GM23338 (cell line): Measurements from ENCODE around the gene SPA17. TPM values are rescaled to one million over a fixed set of nuclear protein-coding genes. Genes with fewer than 3 reads are reported as not detected.

Experiments used
- ATAC-seq: fragments of 200-7000 bp; cut with Tn5 transposase; 3 replicates; pipeline ENCODE4 v1.9.1; 2020
- DNase-seq: peaks from one replicate; pipeline ENCODE4 v3.0.0-alpha.2; 2015; ENCODE audit warnings: low spot score
- H2AFZ ChIP-seq: fragments of 200-600 bp; sonication (generic); 2 replicates; pipeline ENCODE4 v1.8.0; 2016; ENCODE audit warnings: antibody characterized with exemption, mild to moderate bottlenecking, moderate library complexity
- H3F3A ChIP-seq: fragments of 200-600 bp; sonication (generic); replicated peaks from 2 replicates; pipeline ENCODE4 v1.8.0; 2017; ENCODE audit warnings: antibody characterized with exemption, mixed run types, low read depth
- H3K27ac ChIP-seq: fragments of 200-600 bp; sonication (generic); 2 replicates; pipeline ENCODE4 v1.6.1; 2016; ENCODE audit warnings: low read depth
- H3K27me3 ChIP-seq: fragments of 200-600 bp; sonication (generic); 2 replicates; pipeline ENCODE4 v1.8.0; 2016; ENCODE audit warnings: mild to moderate bottlenecking, mixed run types, moderate library complexity; ENCODE audit not compliant: insufficient read depth
- H3K36me3 ChIP-seq: fragments of 200-600 bp; sonication (generic); 2 replicates; pipeline ENCODE4 v1.8.0; 2016; ENCODE audit warnings: mild to moderate bottlenecking; ENCODE audit not compliant: insufficient read depth
- H3K4me1 ChIP-seq: fragments of 200-600 bp; sonication (generic); 2 replicates; pipeline ENCODE4 v1.8.0; 2016; ENCODE audit warnings: mild to moderate bottlenecking, moderate library complexity; ENCODE audit not compliant: insufficient read depth
- H3K4me2 ChIP-seq: fragments of 200-600 bp; sonication (generic); 2 replicates; pipeline ENCODE4 v1.7.1; 2017; ENCODE audit warnings: mixed run types
- H3K4me3 ChIP-seq: fragments of 200-600 bp; sonication (generic); 2 replicates; pipeline ENCODE4 v1.6.1; 2016; ENCODE audit warnings: mixed run types
- H3K79me2 ChIP-seq: fragments of 200-600 bp; sonication (generic); replicated peaks from 2 replicates; pipeline ENCODE4 v1.8.0; 2017; ENCODE audit warnings: mild to moderate bottlenecking; ENCODE audit not compliant: insufficient read depth
- H3K9me2 ChIP-seq: fragments of 200-600 bp; sonication (generic); 2 replicates; pipeline ENCODE4 v1.8.0; 2017; ENCODE audit not compliant: insufficient read depth
- H4K20me1 ChIP-seq: fragments of 200-600 bp; sonication (generic); replicated peaks from 2 replicates; pipeline ENCODE4 v1.8.0; 2017; ENCODE audit warnings: mild to moderate bottlenecking; ENCODE audit not compliant: insufficient read depth
- H3K27ac Mint-ChIP-seq: 2 replicates; pipeline ENCODE4 v1.8.0; 2020; ENCODE audit warnings: inconsistent platforms, mild to moderate bottlenecking, moderate library complexity, mixed read lengths
- H3K27me3 Mint-ChIP-seq: 3 replicates; pipeline ENCODE4 v1.8.0; 2022; ENCODE audit warnings: low read depth, mild to moderate bottlenecking, moderate library complexity, mixed read lengths, inconsistent platforms; ENCODE audit not compliant: insufficient read depth, poor library complexity
- H3K36me3 Mint-ChIP-seq: 3 replicates; pipeline ENCODE4 v1.8.0; 2021; ENCODE audit warnings: low read depth, mild to moderate bottlenecking, inconsistent platforms, moderate library complexity, mixed read lengths
- H3K4me1 Mint-ChIP-seq: 3 replicates; pipeline ENCODE4 v1.8.0; 2020; ENCODE audit warnings: mild to moderate bottlenecking, inconsistent platforms, mixed read lengths
- H3K4me3 Mint-ChIP-seq: 3 replicates; pipeline ENCODE4 v1.8.0; 2021; ENCODE audit warnings: moderate library complexity, mild to moderate bottlenecking, inconsistent platforms, mixed read lengths
- H3K9me3 Mint-ChIP-seq: 3 replicates; pipeline ENCODE4 v1.8.0; 2020; ENCODE audit warnings: moderate library complexity, mild to moderate bottlenecking, inconsistent platforms, mixed read lengths
- CREB1 ChIP-seq: fragments of 250-450 bp; sonication (Bioruptor Pico); IDR thresholded peaks from 2 replicates; pipeline ENCODE4 v1.5.0; 2020; ENCODE audit warnings: low read depth, mild to moderate bottlenecking, moderate library complexity
- CTCF ChIP-seq, 2 experiments: fragments of 200-600 bp in 1 of 2; sonication (generic) in 1 of 2; conservative IDR thresholded peaks; 2 replicates each; pipeline versions ENCODE4 v1.5.1 to v1.6.1; 2016 to 2017; ENCODE audit warnings: antibody characterized with exemption in 2 of 2, low read depth in 2 of 2, mild to moderate bottlenecking in 2 of 2, moderate library complexity in 1 of 2
- ETS1 ChIP-seq: IDR thresholded peaks from 2 replicates; pipeline ENCODE4 v1.6.1; 2016; ENCODE audit warnings: antibody characterized with exemption
- EZH2 ChIP-seq: fragments of 200-600 bp; sonication (generic); IDR thresholded peaks from one replicate; pipeline ENCODE4 v1.8.0; 2017; ENCODE audit warnings: antibody characterized with exemption, mild to moderate bottlenecking, low read depth; ENCODE audit not compliant: unreplicated experiment
- EZH2phosphoT487 ChIP-seq: fragments of 200-600 bp; sonication (generic); IDR thresholded peaks from one replicate; pipeline ENCODE4 v1.8.1; 2018; ENCODE audit warnings: antibody characterized with exemption; ENCODE audit not compliant: unreplicated experiment
- JUNB ChIP-seq: IDR thresholded peaks from one replicate; pipeline ENCODE4 v1.6.1; 2016; ENCODE audit warnings: antibody characterized with exemption; ENCODE audit not compliant: unreplicated experiment
- POLR2AphosphoS5 ChIP-seq: IDR thresholded peaks from 2 replicates; pipeline ENCODE4 v1.6.1; 2016; ENCODE audit warnings: antibody characterized with exemption, low read depth
- REST ChIP-seq: IDR thresholded peaks from one replicate; pipeline ENCODE4 v1.6.1; 2018; ENCODE audit warnings: antibody characterized with exemption; ENCODE audit not compliant: unreplicated experiment
- ZNF114 ChIP-seq: fragments of 250-450 bp; sonication (Bioruptor Pico); IDR thresholded peaks from 2 replicates; pipeline ENCODE4 v1.5.0; 2020; ENCODE audit warnings: mild to moderate bottlenecking, moderate library complexity
- ZNF331 ChIP-seq: fragments of 250-450 bp; sonication (Bioruptor Pico); IDR thresholded peaks from 2 replicates; pipeline ENCODE4 v1.5.0; 2020; ENCODE audit warnings: low read depth, mild to moderate bottlenecking, moderate library complexity
- long read RNA-seq: library from polyadenylated mRNA; unstranded; transcript quantifications from one replicate; pipeline ENCODE4 v2.0.0, GENCODE V29; 2020; ENCODE audit not compliant: unreplicated experiment
- polyA plus RNA-seq: library from polyadenylated mRNA; unstranded; fragments of >200 nt; fragmentation: Nextera tagmentation; extraction: Ambion mirVana; gene quantifications from 2 replicates; pipeline ENCODE4 v1.2.1, GENCODE V29; 2016
- total RNA-seq: library from RNA; depleted of rRNA; stranded (reverse); fragments of >200 nt; shearing (Covaris generic); gene quantifications from 2 replicates; pipeline ENCODE4 v1.2.3, GENCODE V29; 2014; rRNA removed

SPA17 gene
- total RNA-seq: 3.2 and 7.4 TPM in 2 replicates
- polyA plus RNA-seq: 14.9 and 18.6 TPM in 2 replicates
- long read RNA-seq, partial matches to known transcripts: 0 of 4 reads
- long read RNA-seq, other reads (novel, unspliced or antisense): 0 of 4 reads

GRCh38 chr11:124673333-124674167 lies at the start of gene SPA17, which contains the start of gene SIAE:
Gene SPA17 (plus strand): TSS chr11:124673904. CDS start chr11:124675265, 1,361 bp downstream.
Gene SIAE (minus strand): TSS chr11:124673739. CDS start chr11:124673708, 31 bp downstream.
- Histone ChIP-seq H2AFZ (peak within 1 kb of the TSS; percentile 96), H3F3A (no peaks in the 10 kb centered on the region), H3K4me1 (peaks cover 11% of the 10 kb centered on the region; the same call in 1 of the 2 replicates), H3K36me3 (no peaks in the 10 kb centered on the region), H3K9me2 (no peaks in the 10 kb centered on the region), H4K20me1 (no peaks in the 10 kb centered on the region), H3K4me2 (peak within 1 kb of the TSS; percentile 89), H3K27me3 (peaks cover 58% of the 10 kb centered on the region), H3K27ac (no peak within 1 kb of the TSS), H3K4me3 (peak within 1 kb of the TSS; percentile 84), H3K79me2 (no peaks in the 10 kb centered on the region)
- TF ChIP-seq EZH2 (peak; percentile 43), POLR2AphosphoS5 (peak; percentile 87), ZNF331 (no peak), CTCF (conservative IDR thresholded peaks at IDR 0.05; ENCODE audit: low read depth in 2 of 2) (no peak)
- Mint-ChIP-seq H3K4me3 (peak within 1 kb of the TSS; percentile 86), H3K9me3 (peaks cover 3% of the 10 kb centered on the region; the same call in 1 of the 3 replicates), H3K27me3 (peaks cover 19% of the 10 kb centered on the region), H3K4me1 (peaks cover 14% of the 10 kb centered on the region; the same call in 2 of the 3 replicates), H3K36me3 (no peaks in the 10 kb centered on the region), H3K27ac (peak within 1 kb of the TSS; percentile 94)
- peak; percentile 96 for DNase-seq
- ATAC-seq: peak; percentile 96

- peaks cover 5% of the 10 kb centered on the region for H3K4me1 ChIP-seq
- peaks cover 7% of the 10 kb centered on the region for H3K27me3 Mint-ChIP-seq
- H3K9me2 ChIP-seq: no peaks in the 10 kb centered on the region
- peaks cover 14% of the 10 kb centered on the region; the same call in 1 of the 2 replicates for H4K20me1 ChIP-seq
- H3F3A ChIP-seq: no peaks in the 10 kb centered on the region
- peaks cover 41% of the 10 kb centered on the region for H3K36me3 Mint-ChIP-seq
- no peak overlapping the region for H3K4me2 ChIP-seq
- peaks cover 27% of the 10 kb centered on the region for H3K79me2 ChIP-seq
- no peaks in the 10 kb centered on the region for H3K27me3 ChIP-seq
- peaks cover 11% of the 10 kb centered on the region for H3K4me1 Mint-ChIP-seq
- ATAC-seq (no peak), DNase-seq (no peak)
- H3K4me3 Mint-ChIP-seq: no peak overlapping the region
- H3K36me3 ChIP-seq: peaks cover 33% of the 10 kb centered on the region
- no peaks in the 10 kb centered on the region for H3K9me3 Mint-ChIP-seq
- H3K4me3 ChIP-seq: no peak overlapping the region
- no peak overlapping the region for H3K27ac ChIP-seq
- no peak overlapping the region for H3K27ac Mint-ChIP-seq
- no peak overlapping the region for H2AFZ ChIP-seq
- TF ChIP-seq ZNF114 (CRISPR knock-in tag) (no peak), REST (no peak), POLR2AphosphoS5 (no peak), CTCF (conservative IDR thresholded peaks at IDR 0.05; ENCODE audit: low read depth in 2 of 2) (no peak), EZH2phosphoT487 (no peak), CREB1 (CRISPR knock-in tag) (no peak), EZH2 (no peak), JUNB (no peak), ETS1 (no peak)
Measured at GRCh38 chr11:124625504-124626168, 48.1 kb upstream of the SPA17 start.
